Kidney glomerular epithelial cell (primary cell): ENCODE results near the gene IP6K3.

Experiments used
- DNase-seq: peaks from one replicate; lab custom pipeline; 2025; lab: John Stamatoyannopoulos, UW

IP6K3 gene

GRCh38 chr6:33759887-33760629, 13.4 kb upstream of the IP6K3 start:
- no peak for DNase-seq

GRCh38 chr6:33758815-33759216, 12.1 kb upstream of the IP6K3 start:
- DNase-seq = no peak

- no peak for DNase-seq
These were observed 11.2 kb upstream of the IP6K3 start for GRCh38 chr6:33757906-33758305.

GRCh38 chr6:33757113-33757512, 10.4 kb upstream of the IP6K3 start:
- no peak for DNase-seq

GRCh38 chr6:33756211-33756954, 9.7 kb upstream of the IP6K3 start:
- no peak for DNase-seq

- no peak for DNase-seq
These were observed 8.6 kb upstream of the IP6K3 start for GRCh38 chr6:33755070-33755869.

GRCh38 chr6:33754222-33754621, 7.5 kb upstream of the IP6K3 start:
- no peak for DNase-seq

GRCh38 chr6:33752646-33753015, 5.9 kb upstream of the IP6K3 start:
- DNase-seq = no peak

GRCh38 chr6:33751771-33752645, 5.3 kb upstream of the IP6K3 start:
- no peak for DNase-seq

GRCh38 chr6:33750244-33750991, 3.7 kb upstream of the IP6K3 start:
- no peak for DNase-seq

GRCh38 chr6:33749401-33749800, 2.7 kb upstream of the IP6K3 start:
- DNase-seq = no peak

- no peak for DNase-seq
These were observed 2.1 kb upstream of the IP6K3 start for GRCh38 chr6:33748841-33749240.

- no peak for DNase-seq
These were observed 1.1 kb upstream of the IP6K3 start for GRCh38 chr6:33747823-33748222.

- DNase-seq = no peak
These were observed 587 bp downstream of the IP6K3 start for GRCh38 chr6:33746036-33746600.

GRCh38 chr6:33745548-33745947, 1.2 kb downstream of the IP6K3 start:
- peak; percentile 30 for DNase-seq

GRCh38 chr6:33744895-33745546, 1.7 kb downstream of the IP6K3 start:
- DNase-seq = no peak

- peak; percentile 58 for DNase-seq
These were observed 2.5 kb downstream of the IP6K3 start for GRCh38 chr6:33744001-33744848.

- no peak for DNase-seq
These were observed 3.9 kb downstream of the IP6K3 start for GRCh38 chr6:33742837-33743236.

- DNase-seq = no peak
These were observed 4.6 kb downstream of the IP6K3 start for GRCh38 chr6:33742092-33742491.
